IPS-20b (cell line): ENCODE results near the gene PHF21A.

ENCODE experiments used
- H3K27ac ChIP-seq: one replicate; pipeline ENCODE4 v1.5.1; 2013; ENCODE audit warnings: low read length
- H3K27me3 ChIP-seq: 2 replicates; pipeline ENCODE4 v1.6.1; 2013; ENCODE audit warnings: mild to moderate bottlenecking, low read length, inconsistent platforms; ENCODE audit not compliant: insufficient read depth
- H3K36me3 ChIP-seq: 2 replicates; pipeline ENCODE4 v1.6.1; 2013; ENCODE audit warnings: low read depth, mild to moderate bottlenecking, inconsistent platforms, low read length, moderate library complexity; ENCODE audit not compliant: insufficient read depth
- H3K4me1 ChIP-seq: 2 replicates; pipeline ENCODE4 v1.6.1; 2013; ENCODE audit warnings: mild to moderate bottlenecking, control low read depth, inconsistent platforms, low read length, moderate library complexity; ENCODE audit not compliant: insufficient read depth
- H3K4me3 ChIP-seq: 2 replicates; pipeline ENCODE4 v1.5.1; 2013; ENCODE audit warnings: mild to moderate bottlenecking, low read length, inconsistent platforms
- H3K9ac ChIP-seq: 2 replicates; pipeline ENCODE4 v1.6.1; 2013; ENCODE audit warnings: low read depth, mild to moderate bottlenecking, inconsistent platforms, low read length, moderate library complexity
- H3K9me3 ChIP-seq: 2 replicates; pipeline ENCODE4 v1.6.1; 2013; ENCODE audit warnings: mild to moderate bottlenecking, low read depth, low read length, inconsistent platforms; ENCODE audit not compliant: insufficient read depth

PHF21A gene

DNA sequence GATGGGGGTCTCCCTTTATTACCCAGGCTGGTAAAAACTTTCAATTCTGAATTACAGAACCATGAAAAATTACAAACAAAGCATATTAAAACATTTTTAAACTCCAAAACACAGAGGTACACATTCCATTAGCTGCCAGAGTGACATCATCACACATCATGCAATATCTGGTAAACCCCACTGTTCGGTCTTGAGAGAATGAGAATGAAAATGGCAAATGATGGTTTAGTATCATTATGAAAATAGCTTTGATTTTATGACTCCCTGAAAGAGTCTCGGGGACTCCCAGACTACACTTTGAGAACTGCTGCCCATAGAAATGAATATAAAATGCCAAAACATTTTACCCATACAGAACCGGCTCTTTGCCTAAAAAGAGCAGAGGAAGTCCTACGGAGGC is 180.0 kb downstream of the PHF21A start:
- no peaks in the 10 kb centered on the region for H3K27me3 ChIP-seq
- H3K4me3 ChIP-seq: no peak overlapping the region
- H3K4me1 ChIP-seq: no peaks in the 10 kb centered on the region
- H3K9me3 ChIP-seq: no peaks in the 10 kb centered on the region
- H3K9ac ChIP-seq: no peak overlapping the region
- H3K27ac ChIP-seq: no peak overlapping the region
- H3K36me3 ChIP-seq: peaks cover 33% of the 10 kb centered on the region

GRCh38 chr11:45939836-45940235 is 181.4 kb downstream of the PHF21A start:
- no peak overlapping the region for H3K4me3 ChIP-seq
- no peaks in the 10 kb centered on the region for H3K27me3 ChIP-seq
- no peaks in the 10 kb centered on the region for H3K4me1 ChIP-seq
- H3K27ac ChIP-seq: no peak overlapping the region
- H3K9ac ChIP-seq: no peak overlapping the region
- H3K9me3 ChIP-seq: no peaks in the 10 kb centered on the region
- peaks cover 31% of the 10 kb centered on the region for H3K36me3 ChIP-seq

GRCh38 chr11:45937916-45938315 is 183.3 kb downstream of the PHF21A start:
- H3K27ac ChIP-seq: no peak overlapping the region
- H3K4me3 ChIP-seq: no peak overlapping the region
- H3K9me3 ChIP-seq: no peaks in the 10 kb centered on the region
- no peak overlapping the region for H3K9ac ChIP-seq
- H3K36me3 ChIP-seq: peaks cover 35% of the 10 kb centered on the region
- no peaks in the 10 kb centered on the region for H3K27me3 ChIP-seq
- no peaks in the 10 kb centered on the region for H3K4me1 ChIP-seq

DNA sequence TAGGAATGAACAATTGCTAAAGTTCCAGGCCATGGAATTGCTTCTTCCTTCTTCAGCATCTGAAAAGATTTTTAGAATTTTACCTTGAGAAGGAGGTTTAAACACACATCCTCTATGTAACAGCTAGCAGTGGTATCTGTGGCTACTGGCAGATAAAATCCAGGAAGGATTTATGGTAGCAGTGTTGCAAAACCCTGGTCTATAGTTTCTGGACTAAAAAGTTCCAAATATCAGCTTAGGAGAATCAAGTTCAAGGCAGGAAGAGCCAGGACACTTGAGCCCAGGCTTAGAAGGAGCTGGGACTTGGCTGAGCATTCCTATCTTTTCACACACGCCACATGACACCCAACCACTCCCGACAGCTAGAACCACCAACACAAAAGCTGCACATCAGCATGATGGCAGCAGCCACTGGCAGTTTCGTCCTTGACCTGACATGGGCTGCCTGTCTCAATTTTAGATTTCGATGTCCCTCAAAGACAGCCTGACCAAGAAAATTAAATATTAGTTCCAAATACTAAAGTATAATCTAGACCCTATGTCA is 184.7 kb downstream of the PHF21A start:
- Histone ChIP-seq H3K27me3 (no peaks in the 10 kb centered on the region), H3K4me1 (no peaks in the 10 kb centered on the region), H3K9me3 (no peaks in the 10 kb centered on the region), H3K9ac (no peak overlapping the region), H3K4me3 (no peak overlapping the region), H3K36me3 (peaks cover 42% of the 10 kb centered on the region), H3K27ac (no peak overlapping the region)

GRCh38 chr11:45935349-45936064 is 185.7 kb downstream of the PHF21A start:
- Histone ChIP-seq H3K4me3 (no peak overlapping the region), H3K4me1 (no peaks in the 10 kb centered on the region), H3K9ac (no peak overlapping the region), H3K27ac (no peak overlapping the region), H3K36me3 (peaks cover 45% of the 10 kb centered on the region), H3K9me3 (no peaks in the 10 kb centered on the region), H3K27me3 (no peaks in the 10 kb centered on the region)

- no peak overlapping the region for H3K27ac ChIP-seq
- no peaks in the 10 kb centered on the region for H3K9me3 ChIP-seq
- H3K27me3 ChIP-seq: no peaks in the 10 kb centered on the region
- no peaks in the 10 kb centered on the region for H3K4me1 ChIP-seq
- no peak overlapping the region for H3K9ac ChIP-seq
- H3K36me3 ChIP-seq: peaks cover 45% of the 10 kb centered on the region
- no peak overlapping the region for H3K4me3 ChIP-seq
These were observed 186.5 kb downstream of the PHF21A start for GRCh38 chr11:45934580-45935318.

- Histone ChIP-seq H3K4me1 (no peaks in the 10 kb centered on the region), H3K4me3 (no peak overlapping the region), H3K27me3 (no peaks in the 10 kb centered on the region), H3K9me3 (no peaks in the 10 kb centered on the region), H3K9ac (no peak overlapping the region; the same call in 1 of the 2 replicates), H3K27ac (no peak overlapping the region), H3K36me3 (peaks cover 45% of the 10 kb centered on the region)
These were observed 187.2 kb downstream of the PHF21A start for GRCh38 chr11:45933846-45934579.

GRCh38 chr11:45933131-45933831 is 188.0 kb downstream of the PHF21A start:
- H3K9me3 ChIP-seq: no peaks in the 10 kb centered on the region
- H3K27ac ChIP-seq: no peak overlapping the region
- H3K4me1 ChIP-seq: no peaks in the 10 kb centered on the region
- H3K4me3 ChIP-seq: no peak overlapping the region
- no peaks in the 10 kb centered on the region for H3K27me3 ChIP-seq
- H3K9ac ChIP-seq: no peak overlapping the region
- H3K36me3 ChIP-seq: peaks cover 49% of the 10 kb centered on the region

GRCh38 chr11:45932217-45932616 is 189.0 kb downstream of the PHF21A start:
- H3K36me3 ChIP-seq: peaks cover 59% of the 10 kb centered on the region
- no peaks in the 10 kb centered on the region for H3K4me1 ChIP-seq
- H3K9me3 ChIP-seq: no peaks in the 10 kb centered on the region
- no peak overlapping the region for H3K4me3 ChIP-seq
- H3K27me3 ChIP-seq: no peaks in the 10 kb centered on the region
- H3K9ac ChIP-seq: no peak overlapping the region
- no peak overlapping the region for H3K27ac ChIP-seq

DNA sequence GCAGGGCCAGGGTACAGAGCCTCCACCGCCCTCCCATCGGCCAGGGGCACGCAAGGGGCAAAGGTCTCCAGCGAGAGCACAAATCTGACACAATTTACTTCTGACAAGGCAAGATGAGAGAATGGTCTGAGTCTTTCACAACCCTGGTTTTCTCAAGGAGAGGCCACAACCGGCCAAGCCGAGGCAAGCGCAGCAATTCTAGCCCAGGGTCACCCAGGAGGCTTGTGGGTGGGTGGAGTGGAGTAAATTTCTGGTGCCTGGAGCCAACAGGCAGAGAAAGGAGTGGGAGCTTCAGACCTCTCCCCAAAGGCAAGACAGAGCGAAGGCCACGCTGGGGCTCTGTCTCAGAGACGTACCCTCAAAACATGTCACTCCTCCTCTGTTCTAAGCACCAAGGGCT is 189.5 kb downstream of the PHF21A start:
- no peak overlapping the region for H3K4me3 ChIP-seq
- H3K9ac ChIP-seq: no peak overlapping the region
- peaks cover 59% of the 10 kb centered on the region for H3K36me3 ChIP-seq
- no peaks in the 10 kb centered on the region for H3K4me1 ChIP-seq
- H3K27ac ChIP-seq: no peak overlapping the region
- no peaks in the 10 kb centered on the region for H3K27me3 ChIP-seq
- no peaks in the 10 kb centered on the region for H3K9me3 ChIP-seq

GRCh38 chr11:45930951-45931570 is 190.2 kb downstream of the PHF21A start:
- Histone ChIP-seq H3K4me1 (no peaks in the 10 kb centered on the region), H3K27ac (no peak overlapping the region), H3K9ac (no peak overlapping the region)

More at GRCh38 chr11:45930951-45931570, 190.2 kb downstream of the PHF21A start:
- no peak overlapping the region for H3K4me3 ChIP-seq
- no peaks in the 10 kb centered on the region for H3K27me3 ChIP-seq
- peaks cover 63% of the 10 kb centered on the region for H3K36me3 ChIP-seq
- no peaks in the 10 kb centered on the region for H3K9me3 ChIP-seq
